ENCODE measurements around the gene DCAF12.

DCAF12 gene

DNA sequence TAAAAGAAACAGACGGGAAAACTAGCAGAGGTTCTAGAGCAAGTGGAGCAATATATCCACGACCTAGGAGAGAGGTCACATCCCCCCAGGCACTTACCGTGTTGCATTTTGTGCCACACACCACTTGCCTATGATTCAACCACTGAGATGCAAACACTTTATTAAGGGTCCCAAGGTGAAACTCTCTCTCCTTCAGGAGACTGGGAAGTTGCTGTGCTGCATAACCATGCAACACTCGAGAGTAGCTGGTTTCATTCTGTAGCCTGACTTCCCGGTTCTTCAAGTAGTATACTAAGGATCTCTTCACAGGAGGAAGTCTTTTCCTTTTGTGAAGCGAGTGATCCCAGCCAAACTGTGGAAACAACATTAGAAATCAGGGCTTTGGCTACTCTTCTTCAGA is 1.6 kb downstream of the DCAF12 start:
- DNase-seq, result no peak

DNA sequence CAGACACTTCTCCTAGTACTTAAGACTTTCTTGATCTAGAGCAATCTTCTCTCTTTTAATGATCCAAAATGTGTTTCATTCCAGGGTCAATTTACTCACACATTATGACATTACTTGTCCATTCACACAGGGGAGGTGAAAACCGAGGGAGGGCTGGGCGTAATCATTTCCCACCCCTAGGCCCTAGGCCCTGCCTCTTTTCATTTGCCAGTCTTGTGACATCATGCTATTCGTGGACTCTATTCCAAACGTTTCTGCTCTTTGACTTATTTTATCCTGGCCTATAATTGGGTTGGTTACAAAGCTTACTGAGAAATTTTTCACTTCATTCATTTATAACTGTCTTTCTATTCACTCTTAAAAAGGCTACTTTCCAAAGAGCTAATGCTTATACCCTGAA is 2.4 kb downstream of the DCAF12 start:
- DNase-seq, result no peak

DNA sequence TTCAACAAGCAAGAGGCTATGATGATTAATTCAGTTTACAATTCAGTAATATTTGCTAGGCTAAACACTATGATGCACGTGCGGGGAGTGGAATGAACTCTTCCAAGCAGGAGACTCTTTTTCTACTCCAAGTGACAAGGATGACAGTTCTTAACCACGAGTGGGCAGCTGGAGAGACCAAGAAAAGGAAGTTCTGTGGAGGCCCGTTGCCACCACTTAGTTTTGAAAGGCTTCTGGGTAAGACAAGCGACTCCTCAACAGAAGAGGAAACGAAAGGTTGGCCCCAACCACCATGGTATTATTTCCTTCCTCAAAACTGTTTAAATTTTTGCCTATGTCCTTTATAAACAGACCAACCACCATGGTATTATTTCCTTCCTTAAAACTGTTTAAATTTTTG is 2.8 kb downstream of the DCAF12 start:
- DNase-seq, result no peak

DNA sequence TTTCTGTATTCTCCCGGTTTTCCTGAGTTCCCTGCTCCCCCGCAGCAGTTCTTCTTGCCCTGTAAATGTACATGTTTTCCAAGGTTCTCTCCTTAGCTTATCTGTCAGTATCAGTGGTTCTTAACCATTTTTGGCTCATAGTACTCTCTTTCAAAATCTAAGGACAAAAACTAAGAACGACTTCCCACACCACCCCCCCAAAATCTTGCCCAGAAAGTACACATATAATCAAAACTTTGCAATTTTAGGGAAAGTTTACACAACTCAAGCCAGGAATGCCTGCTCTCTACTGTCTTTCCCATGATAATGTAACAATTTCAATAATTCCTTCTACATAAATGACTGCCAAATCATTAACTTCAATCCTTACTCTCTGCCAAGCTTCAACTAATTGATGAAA is 4.5 kb downstream of the DCAF12 start:
- DNase-seq, result no peak

DNA sequence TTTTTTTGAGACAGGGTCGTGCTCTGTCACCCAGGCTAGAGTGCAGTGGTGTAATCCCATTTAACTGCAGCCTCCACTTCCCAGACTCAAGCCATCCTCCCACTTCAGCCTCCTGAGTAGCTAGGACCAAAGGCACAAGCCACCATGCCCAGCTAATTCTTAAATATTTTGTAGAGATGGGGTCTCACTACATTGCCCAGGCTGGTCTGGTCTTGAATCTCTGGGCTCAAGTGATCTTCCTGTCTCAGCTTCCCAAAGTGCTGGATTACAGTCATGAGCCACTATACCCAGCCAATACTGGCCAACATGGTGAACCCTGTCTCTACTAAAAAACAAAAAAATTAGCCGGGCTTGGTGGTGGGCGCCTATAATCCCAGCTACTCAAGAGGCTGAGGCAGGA is 6.8 kb downstream of the DCAF12 start:
- DNase-seq, result no peak

DNA sequence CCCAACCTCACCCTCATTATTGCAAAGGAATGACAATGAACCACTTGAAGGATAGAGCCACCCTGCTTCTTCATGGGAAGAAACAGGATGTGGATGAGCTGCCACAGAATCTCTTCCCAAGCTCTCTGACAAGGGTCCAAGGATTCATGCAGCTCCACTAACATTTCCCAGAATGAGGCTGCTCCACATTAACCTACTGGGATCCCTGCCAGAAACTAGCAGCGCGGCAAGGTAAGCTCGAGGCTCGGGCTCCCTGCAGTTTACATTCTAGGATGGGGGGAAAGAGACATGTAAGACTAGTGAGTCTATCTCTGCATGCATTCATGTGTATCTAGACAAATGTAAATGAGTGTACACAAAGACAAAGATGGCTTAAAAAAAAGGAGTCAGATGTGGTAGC is 12.1 kb downstream of the DCAF12 start:
- DNase-seq, result no peak

DNA sequence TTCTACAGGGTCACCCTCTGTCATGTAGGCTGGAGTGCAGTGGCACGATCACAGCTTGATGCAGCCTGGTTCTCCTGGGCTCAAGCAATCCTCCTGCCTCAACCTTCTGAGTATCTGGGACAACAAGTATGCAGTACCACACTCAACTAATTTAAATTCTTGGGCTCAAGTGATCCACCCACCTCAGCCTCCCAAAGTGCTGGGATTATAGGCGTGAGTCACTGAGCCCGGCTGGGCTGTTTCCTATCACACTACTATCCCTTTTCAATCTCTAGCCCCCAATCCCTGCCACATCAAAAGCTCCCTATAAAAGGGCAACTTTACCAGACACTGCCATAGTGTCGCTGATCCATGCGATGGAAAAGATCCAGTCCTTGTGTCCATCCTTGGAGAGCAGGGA is 20.4 kb downstream of the DCAF12 start:
- DNase-seq, result no peak

DNA sequence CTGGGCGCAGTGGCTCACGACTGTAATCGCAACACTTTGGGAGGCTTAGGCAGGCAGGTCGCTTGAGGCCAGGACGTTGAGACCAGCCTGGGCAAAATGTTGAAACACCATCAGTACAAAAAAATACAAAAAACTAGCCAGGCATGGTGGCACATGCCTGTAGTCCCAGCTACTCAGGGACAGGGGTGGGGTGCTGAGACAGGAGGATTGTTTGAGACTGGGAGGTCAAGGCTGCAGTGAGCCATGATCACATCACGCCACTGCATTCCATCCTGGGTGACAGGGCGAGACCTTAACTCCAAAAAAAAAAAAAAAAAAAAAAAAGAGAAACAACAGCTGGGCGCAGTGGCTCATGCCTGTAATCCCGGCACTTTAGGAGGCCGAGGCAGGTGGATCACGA is 23.7 kb downstream of the DCAF12 start:
- no peak for DNase-seq

DNA sequence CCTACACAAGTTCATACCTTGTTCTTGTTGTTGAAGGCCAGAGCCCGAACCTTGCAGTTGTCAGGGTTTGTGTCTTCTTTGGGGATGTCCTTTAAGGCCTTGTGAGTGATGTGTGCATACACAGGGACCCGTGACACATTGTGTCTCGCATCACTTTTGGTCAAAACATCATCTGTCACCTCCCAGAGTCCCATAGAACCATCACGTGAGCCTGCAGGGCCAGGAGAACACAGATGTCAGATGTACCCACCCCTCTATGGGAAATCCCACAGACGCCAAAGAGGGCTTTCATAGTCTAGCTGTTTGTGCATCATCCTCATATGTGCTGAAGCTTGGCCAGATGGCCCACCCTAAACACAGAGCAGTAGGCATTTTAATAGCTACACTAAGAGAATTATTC is 28.2 kb downstream of the DCAF12 start:
- DNase-seq, result no peak

DNA sequence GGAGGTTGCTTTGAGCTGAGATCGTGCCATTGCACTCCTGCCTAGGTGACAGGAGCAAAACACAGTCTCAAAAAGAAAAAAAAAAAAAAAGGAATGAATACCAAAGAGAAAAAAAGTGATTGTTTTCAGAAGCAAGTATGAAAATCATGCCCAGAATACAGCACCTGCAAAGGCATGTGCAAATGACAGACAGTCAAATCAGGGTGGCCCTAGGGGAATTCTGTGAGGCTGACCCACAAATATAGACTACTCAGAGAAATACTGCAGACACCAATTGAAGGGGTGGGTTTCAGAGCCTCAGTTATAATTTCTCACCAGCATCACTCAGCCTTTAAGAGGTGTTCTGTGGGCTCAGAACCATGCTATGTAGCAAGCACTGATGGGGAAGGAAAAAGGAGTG is 28.6 kb downstream of the DCAF12 start:
- DNase-seq, result no peak

DNA sequence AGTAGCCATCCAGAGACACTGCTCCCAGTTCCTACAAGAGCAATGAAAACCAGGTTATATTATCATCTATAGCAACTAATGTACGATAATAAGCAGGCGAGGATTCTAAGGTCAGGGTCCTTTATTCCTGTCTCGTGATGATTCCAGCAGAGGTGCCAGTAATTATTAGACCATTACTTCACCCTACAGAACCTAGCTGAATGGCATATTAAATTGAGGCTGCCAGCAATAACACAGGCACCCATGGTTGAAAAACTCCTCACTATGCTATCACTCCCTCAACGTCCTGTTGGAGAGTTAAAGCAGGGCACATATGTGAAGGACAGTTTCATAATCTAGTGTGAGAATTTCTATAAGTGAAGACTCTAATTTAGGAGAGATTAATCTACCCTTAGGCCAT is 29.7 kb downstream of the DCAF12 start:
- no peak for DNase-seq

DNA sequence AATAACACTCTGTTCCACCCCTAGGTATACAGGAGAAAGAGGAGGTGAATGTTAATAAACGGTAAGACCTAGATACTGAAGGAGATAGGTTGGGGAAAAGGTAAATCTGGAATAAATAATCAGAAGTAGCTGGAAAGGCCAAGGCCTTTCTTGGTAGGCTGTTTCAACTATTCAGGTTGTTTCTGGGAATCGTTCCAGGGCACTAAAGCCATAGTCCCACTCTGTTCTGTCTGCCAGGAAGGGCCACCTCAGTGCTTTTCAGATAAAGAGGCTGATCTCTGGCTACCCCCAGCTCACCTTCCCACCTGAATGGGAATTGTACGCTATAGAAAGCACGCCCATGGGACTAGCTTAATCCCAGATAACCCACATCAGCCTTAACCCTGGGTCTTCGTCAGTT is 32.9 kb downstream of the DCAF12 start:
- no peak for DNase-seq

DNA sequence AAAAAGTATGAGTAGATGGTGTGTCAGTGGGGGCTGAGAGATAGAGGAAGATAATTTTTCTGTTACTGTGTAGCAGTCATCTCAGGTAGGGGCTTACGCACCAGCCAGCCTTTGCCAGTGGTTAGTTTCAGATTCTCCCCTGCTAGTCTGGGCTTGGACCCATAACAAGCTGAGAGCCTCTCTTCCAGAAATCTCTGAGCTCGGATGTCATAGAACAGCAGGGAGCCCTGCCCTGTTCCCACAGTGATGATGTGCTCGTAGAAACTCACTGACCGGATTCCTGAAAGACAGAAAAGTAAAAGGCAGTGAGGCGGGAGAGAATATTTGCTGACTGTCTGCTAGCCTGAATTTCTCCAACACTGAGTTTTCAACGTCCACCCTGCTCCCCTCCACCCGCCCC is 37.2 kb downstream of the DCAF12 start:
- DNase-seq, result no peak

DNA sequence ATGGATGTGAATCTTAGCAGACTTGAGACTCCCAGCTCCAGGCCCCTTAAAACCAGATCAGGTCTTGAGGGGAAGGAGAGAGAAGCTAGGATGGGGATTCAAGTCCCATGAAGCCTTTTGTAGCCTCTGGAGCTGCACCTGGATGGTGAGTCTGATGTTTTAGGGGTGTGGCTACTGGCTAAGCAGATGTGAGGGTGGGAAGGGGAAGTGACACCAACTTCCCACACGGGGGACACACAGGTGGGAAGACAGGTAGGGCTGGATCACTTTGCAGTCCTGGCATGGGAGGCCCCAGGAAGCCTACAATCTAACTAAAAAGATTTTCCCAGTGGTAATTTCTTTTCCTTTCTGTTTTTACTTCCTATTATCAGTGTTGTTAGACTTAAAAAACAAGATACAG is 39.1 kb downstream of the DCAF12 start:
- DNase-seq, result no peak

DNA sequence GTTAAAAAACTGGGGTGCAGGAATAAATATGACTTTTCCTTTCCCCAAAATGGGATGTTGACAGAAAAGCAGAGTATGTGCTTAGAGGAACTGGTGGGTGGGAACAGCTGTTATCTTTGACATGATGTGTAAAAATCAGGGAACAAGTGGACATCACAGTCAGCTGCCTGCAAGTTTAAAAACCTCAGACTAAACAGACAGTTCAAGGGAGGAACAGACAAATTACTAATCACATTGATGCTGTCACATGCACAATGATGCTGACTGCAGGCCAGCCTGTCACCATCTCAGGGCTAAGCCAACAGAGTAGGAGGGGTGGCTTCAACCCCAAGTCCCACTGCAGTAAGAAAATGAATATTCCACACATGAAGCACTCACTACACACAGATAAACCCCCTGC is 39.6 kb downstream of the DCAF12 start:
- DNase-seq, result no peak

DNA sequence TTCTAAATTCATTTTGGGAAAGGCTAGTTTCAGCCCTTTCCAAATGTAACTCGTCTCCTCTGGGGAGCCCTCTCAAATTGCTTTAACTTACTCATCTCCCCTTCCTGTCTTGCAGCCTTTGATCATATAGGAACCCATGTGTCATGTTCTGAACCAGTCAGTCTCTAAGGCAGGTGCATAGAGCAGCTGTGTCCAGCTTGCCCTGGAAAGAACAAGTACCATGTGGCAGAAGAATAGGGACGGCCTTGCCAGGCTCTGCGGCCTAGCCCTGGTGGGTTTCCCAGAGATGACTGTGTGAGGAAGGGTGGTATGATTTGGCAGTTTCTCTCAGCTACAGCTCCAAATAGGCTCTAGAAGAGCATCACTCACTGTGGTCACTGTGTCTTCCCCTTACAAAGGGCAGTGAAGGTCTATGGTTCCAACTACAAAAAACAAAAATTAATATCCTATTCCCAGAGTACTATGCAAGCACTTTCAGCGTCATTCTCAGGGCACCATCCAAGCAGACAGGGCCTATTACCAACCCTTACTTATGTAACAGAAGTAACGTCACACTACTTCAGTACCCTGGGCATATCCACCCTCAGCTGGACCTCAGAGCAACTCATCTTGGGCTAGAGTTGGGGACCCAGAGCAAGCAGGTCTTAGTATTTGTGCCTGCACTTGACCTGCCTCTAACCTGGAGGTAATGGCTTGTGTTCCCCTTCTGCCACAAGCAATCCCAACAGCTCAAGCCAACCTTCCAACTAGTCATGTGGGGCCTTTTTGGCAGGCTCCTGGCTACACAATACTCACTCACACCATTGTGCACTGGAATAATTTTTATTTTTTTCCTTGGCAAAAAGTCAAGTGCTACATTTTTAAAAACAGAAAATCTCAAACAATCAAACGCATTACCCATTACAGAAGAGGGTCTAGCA is 40.7 kb downstream of the DCAF12 start:
- no peak for DNase-seq

DNA sequence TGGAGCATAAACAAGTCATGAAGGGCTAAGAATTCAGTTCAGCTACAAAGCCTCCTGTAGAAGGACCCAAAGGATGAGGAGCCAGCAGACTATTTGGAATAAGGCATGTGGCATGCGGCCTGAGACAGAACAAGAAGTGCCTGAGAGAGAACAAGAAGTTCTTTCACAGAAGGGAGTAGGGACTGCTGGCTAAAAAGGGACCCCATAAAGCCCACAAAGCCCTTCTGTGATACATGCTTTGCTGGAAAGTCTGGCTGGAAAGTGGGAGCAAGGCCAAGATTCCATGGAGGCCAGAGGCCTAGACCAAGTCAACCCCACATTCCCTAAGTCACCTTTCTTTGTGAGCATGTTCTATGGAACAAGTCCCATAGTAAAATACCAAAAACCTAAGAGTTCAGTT is 41.9 kb downstream of the DCAF12 start:
- no peak for DNase-seq

DNA sequence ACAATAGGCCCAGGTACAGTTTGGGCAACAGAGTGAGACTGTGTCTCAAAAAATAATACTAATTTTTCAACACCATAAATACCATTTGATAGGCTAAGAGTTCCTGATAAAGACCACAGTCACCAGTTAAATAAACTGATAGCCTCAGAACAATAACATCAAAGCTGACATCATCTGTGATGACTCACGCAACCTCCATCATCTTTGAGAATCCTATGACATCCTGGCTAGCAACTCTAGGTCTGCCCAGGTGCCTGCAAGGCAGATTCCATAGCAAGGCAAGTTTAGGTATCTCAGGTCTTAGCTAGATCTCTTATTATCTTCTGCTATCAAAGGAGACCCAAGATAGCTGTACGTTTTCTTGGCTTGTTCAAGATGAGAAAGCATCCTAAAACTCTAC is 47.3 kb downstream of the DCAF12 start:
- DNase-seq, result no peak

DNA sequence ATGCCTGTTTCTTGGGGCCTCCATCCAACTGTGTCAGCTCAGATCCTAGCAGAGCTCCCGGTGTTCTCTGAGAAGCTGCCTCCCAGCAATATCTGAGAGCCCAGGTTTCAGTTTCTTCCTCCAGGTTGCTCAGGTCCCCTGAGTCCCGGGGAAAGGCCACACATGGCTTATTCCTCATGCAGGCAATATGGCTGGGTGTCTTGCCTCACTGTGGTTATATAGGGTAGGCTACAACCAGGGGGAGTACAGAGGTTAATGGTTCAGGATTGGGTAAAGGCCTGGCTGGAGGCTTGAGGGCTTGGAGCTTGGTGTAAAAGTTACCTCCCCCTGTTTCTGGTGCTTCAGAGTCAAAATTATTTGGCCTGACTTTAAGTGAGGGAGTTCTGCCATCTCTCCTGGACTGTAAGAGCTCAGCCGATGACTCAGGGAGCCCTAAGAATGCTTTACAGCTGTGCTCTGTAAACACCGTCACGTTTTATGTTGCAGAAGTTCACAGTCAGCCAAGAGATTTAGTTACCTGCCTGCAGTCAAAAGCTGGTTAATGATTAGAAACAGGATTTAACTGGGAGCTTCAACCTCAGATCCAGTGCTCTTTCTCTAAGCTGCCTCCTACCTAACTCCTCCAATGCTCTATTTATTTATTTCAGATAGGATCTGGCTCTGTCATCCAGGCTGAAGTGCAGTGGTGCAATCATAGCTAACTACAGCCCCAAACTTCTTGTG is 53.5 kb downstream of the DCAF12 start:
- no peak for DNase-seq

DNA sequence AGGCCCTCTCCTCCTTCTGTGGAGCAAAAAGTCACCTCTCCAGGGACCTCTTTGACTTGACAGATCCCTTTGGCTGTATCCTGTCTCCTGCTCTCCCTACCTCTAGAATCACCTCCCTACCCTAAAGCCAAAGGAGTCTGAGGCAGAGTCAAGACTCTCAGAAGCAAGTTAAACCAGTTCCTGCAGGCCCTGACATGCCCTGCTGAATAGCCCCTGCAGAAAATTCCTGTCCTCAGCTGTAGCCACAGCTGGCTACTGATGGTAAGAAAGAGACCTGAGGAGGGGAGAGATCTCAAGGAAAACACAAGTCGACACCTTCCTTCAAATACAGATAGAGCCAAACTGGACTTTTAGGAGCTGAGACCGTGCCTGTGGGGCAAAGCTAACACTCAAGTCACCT is 54.1 kb downstream of the DCAF12 start:
- DNase-seq, result no peak

DNA sequence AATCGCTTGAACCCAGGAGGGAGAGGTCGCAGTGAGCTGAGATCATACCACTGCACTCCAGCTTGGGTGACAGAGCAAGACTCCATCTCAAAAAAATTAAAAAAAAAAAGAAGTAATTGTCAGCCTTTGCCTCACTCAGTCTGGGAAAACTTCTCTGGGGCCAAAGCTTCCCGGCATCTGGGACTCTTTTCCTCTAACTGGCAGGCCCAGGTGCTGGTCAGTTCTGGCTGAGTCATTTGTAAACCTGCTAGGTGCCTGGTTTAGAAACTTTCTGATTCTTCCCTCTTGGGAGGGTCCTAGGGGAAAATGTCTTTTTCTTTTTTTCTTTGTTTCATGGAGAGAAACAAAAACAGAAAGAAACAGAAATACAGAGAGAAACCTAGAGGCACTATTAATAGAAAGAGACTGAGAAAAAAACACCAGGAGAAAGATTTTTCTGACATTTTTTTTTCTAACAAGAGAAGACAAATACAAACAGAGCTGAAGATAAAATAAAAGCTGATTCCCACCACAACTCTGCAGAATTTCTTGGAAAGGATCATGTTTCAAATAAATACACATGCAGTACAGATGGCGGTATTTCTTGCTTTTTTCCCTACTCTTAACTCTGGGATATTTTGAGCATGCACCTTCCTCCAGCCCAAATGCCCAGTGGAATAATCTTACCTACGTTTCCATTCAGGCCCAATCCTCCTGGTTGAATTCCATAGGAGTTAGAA is 55.7 kb downstream of the DCAF12 start:
- DNase-seq, result no peak

DNA sequence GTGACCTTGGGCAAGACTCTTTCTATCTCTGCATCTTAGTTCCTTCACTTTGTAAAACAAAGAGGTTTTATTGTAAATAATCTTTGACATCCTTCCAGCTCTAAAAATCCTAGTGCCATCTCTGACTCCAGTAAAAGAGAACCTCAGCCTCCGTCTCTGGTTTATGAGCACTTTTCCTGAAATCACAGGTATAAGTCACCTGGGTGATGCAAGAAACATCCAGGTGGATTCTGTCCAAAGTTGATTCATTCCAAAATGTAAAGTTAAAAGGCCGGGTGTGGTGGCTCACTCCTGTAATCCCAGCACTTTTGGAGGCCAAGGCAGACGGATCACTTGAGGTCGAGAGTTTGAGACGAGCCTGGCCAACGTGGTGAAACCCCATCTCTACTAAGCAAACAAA is 56.7 kb downstream of the DCAF12 start:
- no peak for DNase-seq

DNA sequence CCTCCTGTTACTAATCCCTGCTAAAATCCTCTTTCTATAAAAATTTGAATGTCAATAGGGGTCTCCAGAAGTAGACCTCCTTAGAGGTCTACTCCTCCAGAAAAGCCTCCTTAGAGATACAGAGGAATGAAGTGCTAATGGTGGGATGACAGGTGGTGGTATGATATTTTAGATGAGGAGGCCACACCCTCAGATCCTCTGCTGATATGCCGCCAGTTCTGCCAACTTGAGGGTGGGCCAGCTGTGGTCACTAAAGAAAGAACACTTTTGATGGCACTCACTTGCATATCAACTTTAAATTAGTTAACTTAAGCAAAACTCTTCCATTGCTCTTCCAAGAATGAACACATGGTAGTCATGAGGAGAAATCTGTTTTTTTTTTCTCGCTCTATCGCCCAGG is 61.0 kb downstream of the DCAF12 start:
- no peak for DNase-seq

DNA sequence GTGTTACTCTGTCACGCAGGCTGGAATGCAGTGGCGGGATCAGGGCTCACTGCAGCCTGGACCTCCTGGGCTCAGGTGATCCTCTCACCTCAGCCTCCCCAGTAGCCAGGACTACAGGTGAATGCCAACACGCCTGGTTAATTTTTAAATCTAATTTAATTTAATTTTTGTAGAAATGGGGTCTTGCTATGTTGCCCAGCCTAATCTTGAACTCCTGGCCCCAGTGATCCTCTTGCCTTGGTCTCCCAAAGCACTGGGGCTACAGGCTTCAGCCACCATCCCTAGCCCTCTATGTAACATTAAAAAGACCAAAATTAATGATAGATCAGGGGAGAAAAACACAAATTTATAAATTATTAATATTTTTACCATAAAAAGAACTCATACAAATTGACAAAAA is 66.5 kb downstream of the DCAF12 start:
- no peak for DNase-seq
